ENCODE data around the gene RHCG. TPM values are rescaled to one million over a fixed set of nuclear protein-coding genes. Genes with fewer than 3 reads are reported as not detected.

The RHCG gene
- total RNA-seq, 2 donors from 2014 or later: 0.52 TPM; not detected in 1

DNA sequence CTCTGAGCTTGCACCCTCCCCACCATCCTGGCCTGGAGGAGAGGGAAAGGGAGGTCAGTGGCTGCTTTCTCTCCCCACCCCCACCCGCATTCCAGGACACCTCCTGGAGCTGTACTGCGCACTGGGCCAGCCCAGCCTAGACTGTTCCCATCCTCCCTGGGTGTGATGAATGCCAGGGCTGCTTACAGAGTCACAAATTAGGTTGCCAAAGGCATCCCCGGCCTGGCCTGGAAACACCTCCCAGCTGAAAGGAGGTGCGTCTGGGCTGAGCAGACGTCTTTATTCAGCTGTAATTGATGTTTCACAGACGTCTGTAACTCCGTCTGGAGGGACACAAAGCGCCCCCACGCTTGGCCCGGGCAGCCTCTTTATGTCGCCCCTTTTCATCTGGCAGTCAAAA is 47.6 kb downstream of the RHCG start:
- Histone ChIP-seq H3K27ac (no peak overlapping the region), H3K4me3 (no peak overlapping the region), H3K36me3 (replicated peaks in 1 of 2; ENCODE audit: insufficient read depth in 1 of 2, low read depth in 2 of 2) (no peaks in the 10 kb centered on the region), H3K4me1 (peaks cover 53% of the 10 kb centered on the region), H3K27me3 (no peaks in the 10 kb centered on the region), H3K9me3 (no peaks in the 10 kb centered on the region)
- ATAC-seq: no peak
- TF ChIP-seq, protein P1, sequence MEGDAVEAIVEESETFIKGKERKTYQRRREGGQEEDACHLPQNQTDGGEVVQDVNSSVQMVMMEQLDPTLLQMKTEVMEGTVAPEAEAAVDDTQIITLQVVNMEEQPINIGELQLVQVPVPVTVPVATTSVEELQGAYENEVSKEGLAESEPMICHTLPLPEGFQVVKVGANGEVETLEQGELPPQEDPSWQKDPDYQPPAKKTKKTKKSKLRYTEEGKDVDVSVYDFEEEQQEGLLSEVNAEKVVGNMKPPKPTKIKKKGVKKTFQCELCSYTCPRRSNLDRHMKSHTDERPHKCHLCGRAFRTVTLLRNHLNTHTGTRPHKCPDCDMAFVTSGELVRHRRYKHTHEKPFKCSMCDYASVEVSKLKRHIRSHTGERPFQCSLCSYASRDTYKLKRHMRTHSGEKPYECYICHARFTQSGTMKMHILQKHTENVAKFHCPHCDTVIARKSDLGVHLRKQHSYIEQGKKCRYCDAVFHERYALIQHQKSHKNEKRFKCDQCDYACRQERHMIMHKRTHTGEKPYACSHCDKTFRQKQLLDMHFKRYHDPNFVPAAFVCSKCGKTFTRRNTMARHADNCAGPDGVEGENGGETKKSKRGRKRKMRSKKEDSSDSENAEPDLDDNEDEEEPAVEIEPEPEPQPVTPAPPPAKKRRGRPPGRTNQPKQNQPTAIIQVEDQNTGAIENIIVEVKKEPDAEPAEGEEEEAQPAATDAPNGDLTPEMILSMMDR (IDR thresholded peaks at IDR 0.05): no peak
- TF ChIP-seq POLR2A (IDR thresholded peaks at IDR 0.05): no peak
- intact Hi-C loops (cut with DNase I): no loop called here
- 33 to 63% methylated on average over 1 to 11 of the region's 11 CpGs for WGBS, 2 donors
- DNase-seq: no peak

DNA sequence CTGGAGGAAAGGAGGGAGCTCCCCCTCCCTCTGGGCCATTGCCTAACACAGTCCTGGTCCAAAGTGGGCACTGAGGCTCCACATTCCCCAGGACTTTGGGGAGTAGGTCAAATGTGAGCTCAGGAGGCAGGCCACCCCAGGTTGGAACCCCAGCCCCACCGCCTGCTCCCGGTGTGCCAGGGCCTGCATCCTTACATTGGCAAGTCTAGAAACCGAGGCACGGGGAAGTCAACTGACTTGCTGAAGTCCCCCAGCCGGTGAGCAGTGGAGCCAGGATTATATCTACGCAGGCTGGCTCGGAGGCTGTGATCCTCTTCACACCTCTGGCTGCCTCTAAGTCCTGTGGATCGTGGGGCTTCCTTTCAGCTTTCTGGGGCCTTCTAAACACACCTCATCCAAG is 48.7 kb downstream of the RHCG start:
- H3K27ac ChIP-seq: peak overlapping the region in 1 of 4 donors; percentile 70
- no peaks in the 10 kb centered on the region for H3K27me3 ChIP-seq
- no peaks in the 10 kb centered on the region for H3K36me3 ChIP-seq (replicated peaks in 1 of 2; ENCODE audit: insufficient read depth in 1 of 2, low read depth in 2 of 2)
- TF ChIP-seq POLR2A (IDR thresholded peaks at IDR 0.05): no peak
- TF ChIP-seq, protein P1 (IDR thresholded peaks at IDR 0.05): no peak
- no peak overlapping the region for H3K4me3 ChIP-seq
- DNase-seq: no peak
- ATAC-seq: no peak
- intact Hi-C loops (cut with DNase I): no loop called here
- peaks cover 49% of the 10 kb centered on the region for H3K4me1 ChIP-seq
- no peaks in the 10 kb centered on the region for H3K9me3 ChIP-seq
- 94 to 100% methylated on average over 4 to 8 of the region's 8 CpGs for WGBS, 2 donors

DNA sequence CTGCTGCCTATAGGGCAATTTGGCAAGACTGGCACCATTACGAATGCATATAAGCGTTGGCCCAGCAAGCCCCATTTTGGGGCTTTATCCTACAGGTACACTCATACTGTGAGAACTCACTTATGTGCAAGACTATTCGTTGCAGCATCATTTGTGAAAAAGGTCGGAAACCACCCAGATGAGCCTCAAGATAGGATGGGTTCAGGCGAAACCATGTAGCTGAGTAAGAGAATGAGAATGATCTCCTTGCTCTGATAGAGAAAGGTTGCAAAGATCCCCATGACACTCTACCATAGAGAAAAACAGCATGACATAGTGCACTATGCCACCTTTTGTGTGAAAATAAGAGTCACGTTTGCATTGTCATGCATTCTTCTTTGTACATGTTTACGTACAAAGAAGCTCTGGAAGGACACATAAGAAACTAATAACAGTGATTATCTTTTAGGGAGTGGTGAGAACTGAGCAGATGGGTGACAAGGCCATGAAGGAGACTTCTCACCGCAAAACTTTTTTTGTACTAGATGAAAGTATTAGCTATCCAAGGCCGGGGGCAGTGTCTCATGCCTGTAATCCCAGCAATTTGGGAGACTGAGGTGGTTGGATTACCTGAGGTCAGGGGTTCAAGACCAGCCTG is 50.0 kb downstream of the RHCG start:
- peaks cover 38% of the 10 kb centered on the region for H3K4me1 ChIP-seq
- no peaks in the 10 kb centered on the region for H3K36me3 ChIP-seq (replicated peaks in 1 of 2; ENCODE audit: insufficient read depth in 1 of 2, low read depth in 2 of 2)
- H3K4me3 ChIP-seq: no peak overlapping the region
- no peaks in the 10 kb centered on the region for H3K27me3 ChIP-seq
- WGBS, 2 donors: 44 to 47% methylated on average over 9 of the region's 9 CpGs
- peak overlapping the region; percentile 11 to 78 (median 70) for H3K27ac ChIP-seq
- H3K9me3 ChIP-seq: no peaks in the 10 kb centered on the region
- TF ChIP-seq POLR2A (IDR thresholded peaks at IDR 0.05): no peak
- TF ChIP-seq, protein P1 (IDR thresholded peaks at IDR 0.05): no peak
- ATAC-seq: peak; percentile 76
- DNase-seq: peak in 2 of 4 donors; percentile 51 to 55
- intact Hi-C loops (cut with DNase I): no loop called here

DNA sequence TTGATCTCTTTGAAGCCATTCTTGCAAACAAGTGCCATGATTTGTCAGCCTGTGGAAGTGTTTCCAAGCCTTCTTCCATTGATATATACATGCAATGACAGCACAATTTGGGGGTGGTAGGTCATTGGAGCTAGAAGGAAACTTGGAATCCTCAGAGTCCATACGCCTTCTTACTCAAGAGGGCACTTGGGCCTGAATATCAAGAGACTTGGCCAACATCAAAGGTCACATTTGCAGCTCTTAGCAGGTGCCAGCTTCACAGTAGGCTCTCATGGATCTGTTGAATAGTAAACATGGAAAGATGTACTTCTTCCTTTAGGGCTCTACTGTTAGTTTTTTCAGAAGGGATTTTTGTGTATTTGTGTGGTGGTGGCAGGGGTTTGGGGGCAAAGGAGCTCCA is 50.9 kb downstream of the RHCG start:
- DNase-seq (peak in 3 of 4 donors; percentile 37 to 70 (median 66)), ATAC-seq (peak; percentile 49)
- no peaks in the 10 kb centered on the region for H3K9me3 ChIP-seq
- TF ChIP-seq POLR2A (IDR thresholded peaks at IDR 0.05): no peak
- TF ChIP-seq, protein P1 (IDR thresholded peaks at IDR 0.05): no peak
- intact Hi-C loops (cut with DNase I): no loop called here
- peak overlapping the region in 3 of 4 donors; percentile 69 to 78 (median 70) for H3K27ac ChIP-seq
- H3K4me1 ChIP-seq: peaks cover 33% of the 10 kb centered on the region
- H3K36me3 ChIP-seq (replicated peaks in 1 of 2; ENCODE audit: insufficient read depth in 1 of 2, low read depth in 2 of 2): no peaks in the 10 kb centered on the region
- 39 to 40% methylated on average over 1 of the region's 1 CpG for WGBS, 2 donors
- no peak overlapping the region for H3K4me3 ChIP-seq
- H3K27me3 ChIP-seq: no peaks in the 10 kb centered on the region

Data from body of pancreas (tissue), 4 donors.